OCI-LY1 (cell line): ENCODE results near the gene ZNF574.

ENCODE experiments used
- H2AFZ ChIP-seq: fragments of 200-600 bp; sonication (generic), shearing (Covaris generic); 2 replicates; pipeline ENCODE4 v1.6.0; 2014; ENCODE audit warnings: antibody characterized with exemption, mild to moderate bottlenecking, low read length
- H3F3A ChIP-seq: fragments of 200-600 bp; sonication (generic), shearing (Covaris generic); 2 replicates; pipeline ENCODE4 v1.6.0; 2014; ENCODE audit warnings: mild to moderate bottlenecking, antibody characterized with exemption, low read length, moderate library complexity; ENCODE audit not compliant: insufficient read depth
- H3K27ac ChIP-seq: fragments of 200-600 bp; sonication (generic); 2 replicates; pipeline ENCODE4 v1.5.1; 2014; ENCODE audit warnings: low read length, mixed run types, mild to moderate bottlenecking, low read depth; ENCODE audit not compliant: poor library complexity, severe bottlenecking
- H3K27me3 ChIP-seq: fragments of 200-600 bp; sonication (generic); 2 replicates; pipeline ENCODE4 v1.6.0; 2014; ENCODE audit warnings: antibody characterized with exemption, mild to moderate bottlenecking, low read length, moderate library complexity; ENCODE audit not compliant: insufficient read depth
- H3K36me3 ChIP-seq: fragments of 200-600 bp; sonication (generic); 2 replicates; pipeline ENCODE4 v1.6.1; 2014; ENCODE audit warnings: mild to moderate bottlenecking, antibody characterized with exemption, low read length, moderate library complexity, mixed read lengths; ENCODE audit not compliant: insufficient read depth
- H3K4me1 ChIP-seq: fragments of 200-600 bp; sonication (generic); 2 replicates; pipeline ENCODE4 v1.5.1; 2014; ENCODE audit warnings: mild to moderate bottlenecking, low read length, moderate library complexity; ENCODE audit not compliant: insufficient read depth, severe bottlenecking
- H3K4me2 ChIP-seq: fragments of 200-600 bp; sonication (generic), shearing (Covaris generic); 2 replicates; pipeline ENCODE4 v1.6.1; 2014; ENCODE audit warnings: low read length
- H3K4me3 ChIP-seq: fragments of 200-600 bp; sonication (generic); 2 replicates; pipeline ENCODE4 v1.5.1; 2014; ENCODE audit warnings: low read length, low read depth, mild to moderate bottlenecking, mixed read lengths; ENCODE audit not compliant: poor library complexity, severe bottlenecking
- H3K79me2 ChIP-seq: fragments of 200-600 bp; shearing (Covaris generic); 2 replicates; pipeline ENCODE4 v1.6.1; 2016; ENCODE audit warnings: mixed run types, low read length, mixed read lengths; ENCODE audit not compliant: insufficient read depth
- H3K9ac ChIP-seq: fragments of 200-600 bp; sonication (generic), shearing (Covaris generic); 2 replicates; pipeline ENCODE4 v1.6.1; 2014; ENCODE audit warnings: mild to moderate bottlenecking, low read length, mixed read lengths
- H3K9me2 ChIP-seq: fragments of 200-600 bp; sonication (generic), shearing (Covaris generic); 2 replicates; pipeline ENCODE4 v1.6.1; 2014; ENCODE audit warnings: low read depth, mild to moderate bottlenecking, low read length, mixed read lengths
- H3K9me3 ChIP-seq: fragments of 200-600 bp; shearing (Covaris generic); 2 replicates; pipeline ENCODE4 v1.6.1; 2014; ENCODE audit warnings: low read length, mixed read lengths
- H4K20me1 ChIP-seq: fragments of 200-600 bp; sonication (generic), shearing (Covaris generic); 2 replicates; pipeline ENCODE4 v1.6.0; 2016; ENCODE audit warnings: mild to moderate bottlenecking, low read length; ENCODE audit not compliant: insufficient read depth
- EZH2 ChIP-seq: fragments of 200-600 bp; sonication (generic), shearing (Covaris generic); IDR thresholded peaks from 2 replicates; pipeline ENCODE4 v1.8.0; 2017; ENCODE audit warnings: borderline replicate concordance, mixed run types, mild to moderate bottlenecking, antibody characterized with exemption, low read length, moderate library complexity, mixed read lengths
- TF ChIP-seq, protein P1 (sequence below): fragments of 200-600 bp; sonication (generic), shearing (Covaris generic); IDR thresholded peaks from 2 replicates; pipeline ENCODE4 v1.5.1; 2017; ENCODE audit warnings: mild to moderate bottlenecking, antibody characterized with exemption, low read length, moderate library complexity, mixed read lengths

Gene ZNF574

DNA sequence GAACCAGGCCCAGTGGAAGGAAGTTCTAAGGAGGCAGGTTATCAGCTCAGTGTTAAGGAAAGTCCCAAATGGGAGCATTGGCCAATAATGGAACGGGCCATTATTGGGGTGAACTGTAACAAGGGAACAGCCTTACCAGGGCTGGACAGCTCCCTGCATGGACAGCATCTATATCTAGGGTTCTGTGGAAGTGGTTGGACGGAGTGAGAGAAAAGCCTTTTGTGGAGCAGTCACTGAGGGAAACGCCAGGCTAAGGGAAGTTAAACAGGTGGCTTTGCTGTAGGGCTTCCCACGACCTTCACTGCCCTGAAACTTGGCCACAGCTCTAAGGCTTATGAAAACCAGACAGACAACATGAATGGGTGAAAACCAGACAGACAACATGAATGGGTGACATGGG is 39.3 kb downstream of the ZNF574 start:
- peak overlapping the region; percentile 100 for H3K27ac ChIP-seq
- H3K9me2 ChIP-seq = no peaks in the 10 kb centered on the region
- peak overlapping the region; percentile 78; the same call in 1 of the 2 replicates for H3K9ac ChIP-seq
- no peaks in the 10 kb centered on the region for H3K27me3 ChIP-seq
- H3F3A ChIP-seq = peaks cover 8% of the 10 kb centered on the region
- no peak overlapping the region for H2AFZ ChIP-seq
- H3K36me3 ChIP-seq = peaks cover 21% of the 10 kb centered on the region; the same call in 1 of the 2 replicates
- H3K4me3 ChIP-seq = no peak overlapping the region
- TF ChIP-seq, protein P1, sequence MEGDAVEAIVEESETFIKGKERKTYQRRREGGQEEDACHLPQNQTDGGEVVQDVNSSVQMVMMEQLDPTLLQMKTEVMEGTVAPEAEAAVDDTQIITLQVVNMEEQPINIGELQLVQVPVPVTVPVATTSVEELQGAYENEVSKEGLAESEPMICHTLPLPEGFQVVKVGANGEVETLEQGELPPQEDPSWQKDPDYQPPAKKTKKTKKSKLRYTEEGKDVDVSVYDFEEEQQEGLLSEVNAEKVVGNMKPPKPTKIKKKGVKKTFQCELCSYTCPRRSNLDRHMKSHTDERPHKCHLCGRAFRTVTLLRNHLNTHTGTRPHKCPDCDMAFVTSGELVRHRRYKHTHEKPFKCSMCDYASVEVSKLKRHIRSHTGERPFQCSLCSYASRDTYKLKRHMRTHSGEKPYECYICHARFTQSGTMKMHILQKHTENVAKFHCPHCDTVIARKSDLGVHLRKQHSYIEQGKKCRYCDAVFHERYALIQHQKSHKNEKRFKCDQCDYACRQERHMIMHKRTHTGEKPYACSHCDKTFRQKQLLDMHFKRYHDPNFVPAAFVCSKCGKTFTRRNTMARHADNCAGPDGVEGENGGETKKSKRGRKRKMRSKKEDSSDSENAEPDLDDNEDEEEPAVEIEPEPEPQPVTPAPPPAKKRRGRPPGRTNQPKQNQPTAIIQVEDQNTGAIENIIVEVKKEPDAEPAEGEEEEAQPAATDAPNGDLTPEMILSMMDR = no peak
- TF ChIP-seq EZH2 = no peak
- H3K4me2 ChIP-seq = peak overlapping the region; percentile 80; the same call in 1 of the 2 replicates
- H3K9me3 ChIP-seq = no peaks in the 10 kb centered on the region
- no peaks in the 10 kb centered on the region for H4K20me1 ChIP-seq
- H3K4me1 ChIP-seq = peaks cover 42% of the 10 kb centered on the region
- H3K79me2 ChIP-seq = no peaks in the 10 kb centered on the region

DNA sequence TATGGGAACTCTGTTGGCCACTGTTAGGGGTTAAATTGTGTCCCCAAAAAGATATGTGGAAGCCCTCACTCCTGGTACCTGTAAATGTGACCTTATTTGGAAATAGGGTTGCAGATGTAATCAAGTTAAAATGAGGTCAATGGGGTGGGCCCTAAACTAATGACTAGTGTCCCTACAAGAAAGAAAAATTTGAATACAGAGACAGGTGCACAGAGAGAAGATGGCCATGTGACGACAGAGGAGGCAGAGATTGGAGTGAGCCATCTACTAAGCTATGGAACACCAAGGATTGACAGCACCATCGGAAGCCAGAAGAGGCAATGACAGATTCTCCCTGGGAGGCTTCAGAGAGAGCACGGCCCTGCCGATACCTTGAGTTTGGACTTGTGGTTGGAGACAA is 39.7 kb downstream of the ZNF574 start:
- H3K27me3 ChIP-seq = no peaks in the 10 kb centered on the region
- peak overlapping the region; percentile 80; the same call in 1 of the 2 replicates for H3K4me2 ChIP-seq

DNA sequence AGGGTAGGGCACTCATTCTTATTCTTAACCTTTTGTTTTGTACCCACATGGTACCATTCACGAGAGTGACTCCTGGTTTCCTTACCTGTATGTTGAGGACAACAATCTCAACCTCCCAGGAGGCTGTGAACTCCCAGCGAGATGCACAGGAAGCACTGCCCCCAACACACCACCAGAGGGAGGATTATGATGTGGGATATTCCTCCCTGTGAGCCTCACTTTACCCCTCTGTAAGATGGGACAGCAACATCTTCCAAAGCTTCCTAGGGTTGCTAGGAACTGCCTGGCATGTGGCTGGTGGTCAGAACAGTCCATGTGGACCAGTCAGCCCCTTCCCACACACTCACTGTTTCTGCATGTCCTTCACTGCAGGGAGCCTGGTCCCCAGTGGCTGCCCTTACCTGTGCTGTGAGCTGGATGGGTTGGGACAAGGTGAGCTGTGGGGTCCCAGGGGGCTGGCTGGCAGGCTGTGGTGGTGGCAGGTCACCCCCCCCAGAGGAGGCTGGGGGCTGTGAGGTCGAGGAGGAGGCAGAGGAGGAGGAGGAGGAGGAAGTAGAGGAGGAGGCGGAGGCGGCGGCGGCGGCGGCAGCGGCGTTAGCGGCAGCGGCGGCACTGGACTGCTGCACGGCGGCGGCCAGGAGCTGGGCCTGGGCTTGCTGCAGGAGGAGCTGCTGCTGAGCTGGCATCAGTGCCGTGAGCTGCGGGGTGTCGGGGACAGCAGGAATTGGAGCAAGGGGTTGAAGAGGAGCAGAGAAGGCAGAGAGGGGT is 40.5 kb downstream of the ZNF574 start:
- Histone ChIP-seq H3K4me1 (peaks cover 51% of the 10 kb centered on the region), H3K27me3 (no peaks in the 10 kb centered on the region), H3K36me3 (peaks cover 18% of the 10 kb centered on the region; the same call in 1 of the 2 replicates), H3K9ac (peak overlapping the region; percentile 78; the same call in 1 of the 2 replicates), H3K79me2 (no peaks in the 10 kb centered on the region), H3K4me3 (no peak overlapping the region), H3K4me2 (peak overlapping the region; percentile 80; the same call in 1 of the 2 replicates), H3K27ac (peak overlapping the region; percentile 100), H2AFZ (no peak overlapping the region), H3K9me2 (no peaks in the 10 kb centered on the region), H4K20me1 (no peaks in the 10 kb centered on the region), H3K9me3 (no peaks in the 10 kb centered on the region), H3F3A (peaks cover 12% of the 10 kb centered on the region)
- no peak for TF ChIP-seq EZH2
- TF ChIP-seq, protein P1 = peak; percentile 46

More for the DNA sequence above, 39.7 kb downstream of the ZNF574 start:
- H3K4me1 ChIP-seq = peaks cover 44% of the 10 kb centered on the region
- no peaks in the 10 kb centered on the region for H3K9me2 ChIP-seq
- H3K27ac ChIP-seq = peak overlapping the region; percentile 100
- H3K4me3 ChIP-seq = no peak overlapping the region
- peaks cover 12% of the 10 kb centered on the region for H3F3A ChIP-seq
- no peaks in the 10 kb centered on the region for H3K9me3 ChIP-seq
- peaks cover 18% of the 10 kb centered on the region; the same call in 1 of the 2 replicates for H3K36me3 ChIP-seq
- H2AFZ ChIP-seq = no peak overlapping the region
- TF ChIP-seq, protein P1 = no peak
- TF ChIP-seq EZH2 = no peak
- no peaks in the 10 kb centered on the region for H4K20me1 ChIP-seq
- H3K9ac ChIP-seq = peak overlapping the region; percentile 78; the same call in 1 of the 2 replicates
- no peaks in the 10 kb centered on the region for H3K79me2 ChIP-seq
